Mesothelial cell of epicardium (in vitro differentiated cells): ENCODE results near the gene DYSF. TPM values are rescaled to one million over a fixed set of nuclear protein-coding genes. Genes with fewer than 3 reads are reported as not detected.
A peak's percentile ranks its signal among the peaks of the same experiment; 100 is the strongest.

Experiments
- DNase-seq, 2 experiments: peaks; one replicate each; pipeline ENCODE4 v3.0.0; 2021; ENCODE audit warnings: low spot score in 2 of 2; ENCODE audit not compliant: unreplicated experiment in 2 of 2
- H3K27ac Mint-ChIP-seq: 2 replicates; pipeline ENCODE4 v1.8.0; 2021; ENCODE audit warnings: mixed read lengths
- H3K27me3 Mint-ChIP-seq: 2 replicates; pipeline ENCODE4 v1.8.0; 2021; ENCODE audit warnings: low read depth, mixed read lengths
- H3K36me3 Mint-ChIP-seq: 2 replicates; pipeline ENCODE4 v1.8.0; 2021; ENCODE audit warnings: mixed read lengths
- H3K4me1 Mint-ChIP-seq: 2 replicates; pipeline ENCODE4 v1.8.0; 2021; ENCODE audit warnings: mixed read lengths
- H3K4me3 Mint-ChIP-seq: 2 replicates; pipeline ENCODE4 v1.8.0; 2021; ENCODE audit warnings: mild to moderate bottlenecking, moderate library complexity, mixed read lengths
- H3K9me3 Mint-ChIP-seq: 2 replicates; pipeline ENCODE4 v1.8.0; 2021; ENCODE audit warnings: mixed read lengths
- total RNA-seq: library from RNA; stranded (reverse); gene quantifications from 3 replicates; pipeline ENCODE4 v1.2.1, GENCODE V29; 2021
- TF ChIP-seq, protein P1 (sequence below): fragments of 200-600 bp; sonication (generic); IDR thresholded peaks from one replicate; pipeline ENCODE4 v1.5.0; 2021; ENCODE audit warnings: antibody characterized with exemption; ENCODE audit not compliant: unreplicated experiment

Gene DYSF
- total RNA-seq, 1 donor from 2014 or later, result 0.96 TPM

GRCh38 chr2:71690876-71691475, 237.6 kb downstream of the DYSF start:
- Mint-ChIP-seq H3K4me3 (no peak overlapping the region), H3K4me1 (peaks cover 39% of the 10 kb centered on the region), H3K27me3 (peaks cover 1% of the 10 kb centered on the region), H3K27ac (peak overlapping the region; percentile 2), H3K36me3 (no peaks in the 10 kb centered on the region), H3K9me3 (no peaks in the 10 kb centered on the region)
- no peak for DNase-seq
- TF ChIP-seq, protein P1, sequence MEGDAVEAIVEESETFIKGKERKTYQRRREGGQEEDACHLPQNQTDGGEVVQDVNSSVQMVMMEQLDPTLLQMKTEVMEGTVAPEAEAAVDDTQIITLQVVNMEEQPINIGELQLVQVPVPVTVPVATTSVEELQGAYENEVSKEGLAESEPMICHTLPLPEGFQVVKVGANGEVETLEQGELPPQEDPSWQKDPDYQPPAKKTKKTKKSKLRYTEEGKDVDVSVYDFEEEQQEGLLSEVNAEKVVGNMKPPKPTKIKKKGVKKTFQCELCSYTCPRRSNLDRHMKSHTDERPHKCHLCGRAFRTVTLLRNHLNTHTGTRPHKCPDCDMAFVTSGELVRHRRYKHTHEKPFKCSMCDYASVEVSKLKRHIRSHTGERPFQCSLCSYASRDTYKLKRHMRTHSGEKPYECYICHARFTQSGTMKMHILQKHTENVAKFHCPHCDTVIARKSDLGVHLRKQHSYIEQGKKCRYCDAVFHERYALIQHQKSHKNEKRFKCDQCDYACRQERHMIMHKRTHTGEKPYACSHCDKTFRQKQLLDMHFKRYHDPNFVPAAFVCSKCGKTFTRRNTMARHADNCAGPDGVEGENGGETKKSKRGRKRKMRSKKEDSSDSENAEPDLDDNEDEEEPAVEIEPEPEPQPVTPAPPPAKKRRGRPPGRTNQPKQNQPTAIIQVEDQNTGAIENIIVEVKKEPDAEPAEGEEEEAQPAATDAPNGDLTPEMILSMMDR, result no peak

- Mint-ChIP-seq H3K9me3 (no peaks in the 10 kb centered on the region), H3K27me3 (peaks cover 1% of the 10 kb centered on the region), H3K36me3 (no peaks in the 10 kb centered on the region), H3K27ac (peak overlapping the region; percentile 76), H3K4me3 (no peak overlapping the region), H3K4me1 (peaks cover 40% of the 10 kb centered on the region)
- TF ChIP-seq, protein P1, result no peak
- no peak for DNase-seq
Observed at GRCh38 chr2:71691747-71692441, 238.5 kb downstream of the DYSF start.

GRCh38 chr2:71692621-71693277, 239.4 kb downstream of the DYSF start:
- H3K4me1 Mint-ChIP-seq, result peaks cover 36% of the 10 kb centered on the region
- no peaks in the 10 kb centered on the region for H3K36me3 Mint-ChIP-seq
- TF ChIP-seq, protein P1, result no peak
- H3K9me3 Mint-ChIP-seq, result no peaks in the 10 kb centered on the region
- DNase-seq, result no peak
- no peak overlapping the region for H3K27ac Mint-ChIP-seq
- no peak overlapping the region for H3K4me3 Mint-ChIP-seq
- H3K27me3 Mint-ChIP-seq, result peaks cover 1% of the 10 kb centered on the region

DNA sequence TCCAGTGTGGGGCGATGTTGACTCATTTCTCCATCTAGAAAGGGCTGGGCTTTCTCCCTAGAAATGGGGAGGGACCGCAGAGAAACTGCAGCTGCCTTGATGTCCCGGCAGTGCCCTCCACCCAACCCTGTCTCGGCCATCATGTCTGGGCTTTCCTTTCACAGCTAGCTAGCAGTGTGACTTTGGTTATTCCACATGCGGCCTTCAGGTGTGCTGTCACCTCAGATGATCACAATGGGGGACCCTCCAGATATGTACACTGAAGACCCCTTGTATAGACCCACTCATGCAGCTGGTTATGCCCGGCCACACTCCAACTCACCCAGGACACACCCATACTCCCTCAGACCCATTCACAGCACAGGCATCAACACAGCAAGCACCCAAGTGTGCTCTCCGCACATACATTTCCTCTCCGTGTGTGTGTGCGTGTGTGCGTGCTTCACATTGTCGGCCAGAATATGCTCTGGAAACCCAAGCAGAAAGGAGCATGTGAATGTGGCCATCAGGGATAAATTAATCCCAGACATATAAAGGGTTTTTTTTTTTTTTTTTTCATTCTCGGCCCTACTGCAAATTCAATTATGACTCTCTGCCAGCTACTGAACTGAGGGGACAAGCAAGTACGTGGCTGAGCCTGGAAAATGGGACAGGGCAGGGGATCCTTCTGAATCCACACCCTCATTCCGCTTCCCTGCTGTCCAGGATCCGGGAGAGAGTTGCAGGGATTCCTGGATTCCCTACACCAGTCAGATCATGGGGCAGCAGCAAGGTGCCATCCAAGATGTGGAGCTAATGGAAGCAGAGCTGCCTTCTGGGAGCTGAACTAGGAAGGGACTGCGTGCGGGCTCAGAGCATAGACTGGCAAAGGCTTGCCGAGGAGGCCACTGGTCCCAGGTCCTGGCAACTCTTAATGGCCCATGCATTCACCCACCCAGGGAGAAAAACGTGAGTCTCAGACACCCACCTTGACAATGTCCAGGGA, 240.2 kb downstream of the DYSF start:
- TF ChIP-seq, protein P1, result no peak
- H3K9me3 Mint-ChIP-seq, result no peaks in the 10 kb centered on the region
- H3K27me3 Mint-ChIP-seq, result peaks cover 1% of the 10 kb centered on the region
- no peaks in the 10 kb centered on the region for H3K36me3 Mint-ChIP-seq
- H3K4me1 Mint-ChIP-seq, result peaks cover 36% of the 10 kb centered on the region
- no peak overlapping the region for H3K4me3 Mint-ChIP-seq
- DNase-seq, result no peak
- no peak overlapping the region for H3K27ac Mint-ChIP-seq

GRCh38 chr2:71694501-71695234, 241.3 kb downstream of the DYSF start:
- Mint-ChIP-seq H3K4me3 (no peak overlapping the region), H3K27ac (no peak overlapping the region), H3K4me1 (peaks cover 44% of the 10 kb centered on the region), H3K27me3 (peaks cover 1% of the 10 kb centered on the region), H3K36me3 (no peaks in the 10 kb centered on the region), H3K9me3 (no peaks in the 10 kb centered on the region)
- TF ChIP-seq, protein P1, result no peak
- DNase-seq, result no peak
